DOHH2 (cell line): Measurements from ENCODE around the gene ETV5.

ENCODE experiments used
- H3F3A ChIP-seq: fragments of 200-600 bp; sonication (generic), shearing (Covaris generic); 2 replicates; pipeline ENCODE4 v1.6.0; 2016; ENCODE audit warnings: antibody characterized with exemption, mild to moderate bottlenecking; ENCODE audit not compliant: control insufficient read depth, insufficient read depth
- H3K27ac ChIP-seq: fragments of 200-600 bp; sonication (generic); 2 replicates; pipeline ENCODE4 v1.5.1; 2014; ENCODE audit warnings: low read depth, mild to moderate bottlenecking, low read length, moderate library complexity
- H3K27me3 ChIP-seq: fragments of 200-600 bp; sonication (generic); 2 replicates; pipeline ENCODE4 v1.6.1; 2014; ENCODE audit warnings: mild to moderate bottlenecking, low read length, mixed read lengths; ENCODE audit not compliant: control insufficient read depth
- H3K36me3 ChIP-seq: fragments of 200-600 bp; sonication (generic); 2 replicates; pipeline ENCODE4 v1.6.1; 2014; ENCODE audit warnings: mild to moderate bottlenecking, low read length, moderate library complexity, mixed read lengths; ENCODE audit not compliant: control insufficient read depth
- H3K4me1 ChIP-seq: fragments of 200-600 bp; sonication (generic); 2 replicates; pipeline ENCODE4 v1.6.1; 2014; ENCODE audit warnings: mild to moderate bottlenecking, low read length, mixed read lengths; ENCODE audit not compliant: control insufficient read depth
- H3K4me2 ChIP-seq: fragments of 200-600 bp; sonication (generic); 2 replicates; pipeline ENCODE4 v1.6.0; 2014; ENCODE audit warnings: mild to moderate bottlenecking, low read length, moderate library complexity
- H3K4me3 ChIP-seq: fragments of 200-600 bp; sonication (generic); 2 replicates; pipeline ENCODE4 v1.5.1; 2014; ENCODE audit warnings: mild to moderate bottlenecking, low read length, mixed read lengths
- H3K79me2 ChIP-seq: fragments of 200-600 bp; sonication (generic); 2 replicates; pipeline ENCODE4 v1.6.1; 2014; ENCODE audit warnings: mild to moderate bottlenecking, low read length, mixed read lengths; ENCODE audit not compliant: control insufficient read depth
- H3K9me2 ChIP-seq: fragments of 200-600 bp; sonication (generic); replicated peaks from 2 replicates; pipeline ENCODE4 v1.6.1; 2014; ENCODE audit warnings: mild to moderate bottlenecking, low read length, mixed read lengths; ENCODE audit not compliant: control insufficient read depth
- H3K9me3 ChIP-seq: fragments of 200-600 bp; sonication (generic); 2 replicates; pipeline ENCODE4 v1.6.1; 2014; ENCODE audit warnings: antibody characterized with exemption, low read length, mixed read lengths; ENCODE audit not compliant: control insufficient read depth, insufficient read depth
- H4K20me1 ChIP-seq: fragments of 200-600 bp; sonication (generic); 2 replicates; pipeline ENCODE4 v1.6.0; 2014; ENCODE audit warnings: low read depth, mild to moderate bottlenecking, antibody characterized with exemption, low read length, moderate library complexity; ENCODE audit not compliant: control insufficient read depth, insufficient read depth
- EZH2phosphoT487 ChIP-seq: fragments of 200-600 bp; sonication (generic); IDR thresholded peaks from 2 replicates; pipeline ENCODE4 v1.6.1; 2017; ENCODE audit warnings: borderline replicate concordance, mild to moderate bottlenecking, antibody characterized with exemption, low read length, moderate library complexity, mixed read lengths
- TF ChIP-seq, protein P1 (sequence below): fragments of 200-600 bp; sonication (generic); IDR thresholded peaks from one replicate; pipeline ENCODE4 v1.5.1; 2014; ENCODE audit warnings: antibody characterized with exemption, mild to moderate bottlenecking, low read depth, low read length; ENCODE audit not compliant: poor library complexity, severe bottlenecking

Gene ETV5

DNA sequence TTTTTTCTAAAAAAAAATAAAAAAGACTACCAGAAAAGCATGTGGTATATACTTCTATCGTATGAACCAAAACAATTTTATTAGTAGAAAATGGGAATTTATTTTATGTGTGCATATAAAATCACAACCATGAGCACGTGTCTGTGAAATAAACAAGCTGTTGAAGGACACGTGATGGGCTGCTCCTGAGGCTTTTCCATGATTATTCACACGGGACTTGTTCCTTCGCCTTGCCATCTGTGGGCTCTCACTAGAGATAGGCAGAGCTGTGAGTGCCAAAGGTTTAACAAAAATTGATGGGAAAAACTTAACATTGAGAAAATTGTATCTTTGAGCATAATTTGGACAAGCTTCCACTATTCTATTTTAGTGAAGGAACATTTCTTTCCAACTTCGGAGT, 12.4 kb upstream of the ETV5 start:
- H3K4me1 ChIP-seq, result no peaks in the 10 kb centered on the region
- no peaks in the 10 kb centered on the region for H3K9me3 ChIP-seq
- no peak for TF ChIP-seq EZH2phosphoT487
- TF ChIP-seq, protein P1, sequence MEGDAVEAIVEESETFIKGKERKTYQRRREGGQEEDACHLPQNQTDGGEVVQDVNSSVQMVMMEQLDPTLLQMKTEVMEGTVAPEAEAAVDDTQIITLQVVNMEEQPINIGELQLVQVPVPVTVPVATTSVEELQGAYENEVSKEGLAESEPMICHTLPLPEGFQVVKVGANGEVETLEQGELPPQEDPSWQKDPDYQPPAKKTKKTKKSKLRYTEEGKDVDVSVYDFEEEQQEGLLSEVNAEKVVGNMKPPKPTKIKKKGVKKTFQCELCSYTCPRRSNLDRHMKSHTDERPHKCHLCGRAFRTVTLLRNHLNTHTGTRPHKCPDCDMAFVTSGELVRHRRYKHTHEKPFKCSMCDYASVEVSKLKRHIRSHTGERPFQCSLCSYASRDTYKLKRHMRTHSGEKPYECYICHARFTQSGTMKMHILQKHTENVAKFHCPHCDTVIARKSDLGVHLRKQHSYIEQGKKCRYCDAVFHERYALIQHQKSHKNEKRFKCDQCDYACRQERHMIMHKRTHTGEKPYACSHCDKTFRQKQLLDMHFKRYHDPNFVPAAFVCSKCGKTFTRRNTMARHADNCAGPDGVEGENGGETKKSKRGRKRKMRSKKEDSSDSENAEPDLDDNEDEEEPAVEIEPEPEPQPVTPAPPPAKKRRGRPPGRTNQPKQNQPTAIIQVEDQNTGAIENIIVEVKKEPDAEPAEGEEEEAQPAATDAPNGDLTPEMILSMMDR, result no peak
- H3K9me2 ChIP-seq, result no peaks in the 10 kb centered on the region
- peaks cover 16% of the 10 kb centered on the region for H3K27me3 ChIP-seq
- H3K27ac ChIP-seq, result no peak overlapping the region
- no peaks in the 10 kb centered on the region for H3F3A ChIP-seq
- H3K4me3 ChIP-seq, result no peak overlapping the region
- H3K36me3 ChIP-seq, result no peaks in the 10 kb centered on the region
- no peak overlapping the region for H3K4me2 ChIP-seq
- H3K79me2 ChIP-seq, result no peaks in the 10 kb centered on the region
- no peaks in the 10 kb centered on the region for H4K20me1 ChIP-seq

DNA sequence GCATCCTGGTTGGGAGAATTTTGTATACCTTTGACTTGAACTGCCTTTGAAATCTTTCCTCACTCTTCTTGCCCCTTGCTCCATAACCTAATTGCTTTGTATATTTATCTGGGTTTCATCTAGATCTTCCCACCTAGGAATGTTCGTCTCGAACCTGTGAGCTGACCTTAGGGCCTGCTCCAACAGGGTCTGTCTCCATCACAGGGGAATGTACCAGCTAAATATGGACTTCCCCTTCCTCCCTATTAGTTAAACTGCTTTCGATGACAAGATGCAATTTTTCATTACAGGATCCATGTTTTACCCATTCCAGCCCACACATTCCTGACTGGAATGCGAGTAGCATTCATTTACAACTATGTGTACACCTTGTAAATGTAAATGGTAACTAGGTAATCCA, 10.6 kb upstream of the ETV5 start:
- Histone ChIP-seq H3K4me2 (no peak overlapping the region), H4K20me1 (no peaks in the 10 kb centered on the region; the same call in 1 of the 2 replicates), H3K79me2 (no peaks in the 10 kb centered on the region), H3K4me3 (no peak overlapping the region), H3K9me2 (no peaks in the 10 kb centered on the region), H3F3A (no peaks in the 10 kb centered on the region), H3K36me3 (no peaks in the 10 kb centered on the region), H3K27me3 (peaks cover 16% of the 10 kb centered on the region), H3K27ac (no peak overlapping the region), H3K9me3 (no peaks in the 10 kb centered on the region), H3K4me1 (no peaks in the 10 kb centered on the region)
- TF ChIP-seq, protein P1, result no peak
- TF ChIP-seq EZH2phosphoT487, result no peak

- Histone ChIP-seq H3K4me3 (no peak overlapping the region), H3K27ac (no peak overlapping the region), H3K9me3 (no peaks in the 10 kb centered on the region), H3K9me2 (no peaks in the 10 kb centered on the region), H3K36me3 (no peaks in the 10 kb centered on the region), H3K79me2 (no peaks in the 10 kb centered on the region), H3K4me2 (no peak overlapping the region), H4K20me1 (no peaks in the 10 kb centered on the region; the same call in 1 of the 2 replicates), H3K4me1 (no peaks in the 10 kb centered on the region), H3F3A (no peaks in the 10 kb centered on the region), H3K27me3 (peaks cover 23% of the 10 kb centered on the region)
- no peak for TF ChIP-seq EZH2phosphoT487
- TF ChIP-seq, protein P1, result no peak
Observed at GRCh38 chr3:186118692-186119091, 9.8 kb upstream of the ETV5 start.
